Renal cortical epithelial cell (primary cell): ENCODE measurements around the gene CFAP107. TPM values are rescaled to one million over a fixed set of nuclear protein-coding genes. Genes with fewer than 3 reads are reported as not detected.
"Not testable (repeated sequence)": the region's sequence is repeated elsewhere in the genome, so short reads cannot be mapped to it uniquely, and the experiment has no call there.

Experiments
- DNase-seq: peaks from one replicate; pipeline ENCODE4 v3.0.0-alpha.2; 2011; ENCODE audit warnings: low read depth
- total RNA-seq: library from RNA; depleted of rRNA; stranded (reverse); fragments of >200 nt; gene quantifications from 2 replicates; pipeline ENCODE4 v1.2.3, GENCODE V29; 2014

The CFAP107 gene
- total RNA-seq: not detected in 2 replicates

GRCh38 chr1:12745992-12746323 is at the start of gene CFAP107:
Gene CFAP107 (plus strand): TSS chr1:12746200. CDS start chr1:12746431, 231 bp downstream.
- DNase-seq: no peak

- DNase-seq: no peak
Observed at GRCh38 chr1:12696658-12697057, 49.3 kb upstream of the CFAP107 start.

- no peak for DNase-seq
Observed at GRCh38 chr1:12697397-12697796, 48.6 kb upstream of the CFAP107 start.

GRCh38 chr1:12703821-12704451 is 42.1 kb upstream of the CFAP107 start:
- no peak for DNase-seq

GRCh38 chr1:12706061-12706460 is 39.9 kb upstream of the CFAP107 start:
- no peak for DNase-seq

GRCh38 chr1:12708396-12709090 is 37.5 kb upstream of the CFAP107 start:
- no peak for DNase-seq

GRCh38 chr1:12709091-12709491 is 36.9 kb upstream of the CFAP107 start:
- DNase-seq: no peak

- no peak for DNase-seq
Observed at GRCh38 chr1:12709696-12710095, 36.3 kb upstream of the CFAP107 start.

- no peak for DNase-seq
Observed at GRCh38 chr1:12711536-12711935, 34.5 kb upstream of the CFAP107 start.

GRCh38 chr1:12712076-12712475 is 33.9 kb upstream of the CFAP107 start:
- no peak for DNase-seq

- DNase-seq: no peak
Observed at GRCh38 chr1:12712929-12713328, 33.1 kb upstream of the CFAP107 start.

GRCh38 chr1:12713651-12714050 is 32.3 kb upstream of the CFAP107 start:
- not testable (repeated sequence) for DNase-seq

- DNase-seq: no peak
Observed at GRCh38 chr1:12714710-12715475, 31.1 kb upstream of the CFAP107 start.

- no peak for DNase-seq
Observed at GRCh38 chr1:12715896-12716437, 30.0 kb upstream of the CFAP107 start, which contains the start of gene AADACL3. Gene AADACL3 (plus strand): TSS chr1:12716110. CDS start chr1:12716177, 67 bp downstream.

GRCh38 chr1:12717301-12717838 is 28.6 kb upstream of the CFAP107 start:
- no peak for DNase-seq

GRCh38 chr1:12722626-12723025 is 23.4 kb upstream of the CFAP107 start:
- DNase-seq: no peak

GRCh38 chr1:12728391-12728790 is 17.6 kb upstream of the CFAP107 start:
- no peak for DNase-seq

GRCh38 chr1:12730156-12730555 is 15.8 kb upstream of the CFAP107 start:
- DNase-seq: no peak

GRCh38 chr1:12731084-12731483 is 14.9 kb upstream of the CFAP107 start:
- not testable (repeated sequence) for DNase-seq

- DNase-seq: no peak
Observed at GRCh38 chr1:12734651-12735050, 11.3 kb upstream of the CFAP107 start.

- DNase-seq: no peak
Observed at GRCh38 chr1:12738934-12739333, 7.1 kb upstream of the CFAP107 start.

GRCh38 chr1:12739613-12740012 is 6.4 kb upstream of the CFAP107 start:
- no peak for DNase-seq
